Measurements from ENCODE around the gene HAUS5.

The HAUS5 gene

DNA sequence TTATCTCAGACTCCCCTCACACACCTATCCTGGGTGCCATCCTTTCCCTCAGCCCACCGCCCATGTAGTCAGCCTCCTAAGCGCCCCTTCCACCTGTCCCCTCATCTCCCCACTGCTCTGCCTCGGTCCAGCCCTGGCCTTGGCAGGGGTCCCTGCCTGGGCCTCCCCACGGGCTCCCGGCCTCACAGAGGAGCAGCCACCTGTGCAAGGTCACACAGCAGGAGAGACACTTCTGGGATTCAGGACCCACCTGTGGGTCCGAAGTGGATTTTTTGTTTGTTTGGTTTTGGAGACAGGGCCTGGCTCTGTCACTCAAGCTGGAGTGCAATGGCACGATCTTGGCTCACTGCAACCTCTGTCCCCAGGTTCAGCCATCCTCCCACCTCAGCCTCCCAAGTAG, 53.1 kb downstream of the HAUS5 start:
- Mint-ChIP-seq H3K4me1 (ENCODE audit: low read depth) (no peaks in the 10 kb centered on the region), H3K36me3 (ENCODE audit: low read depth) (peaks cover 29% of the 10 kb centered on the region), H3K27ac (no peak overlapping the region), H3K4me3 (no peak overlapping the region), H3K9me3 (no peaks in the 10 kb centered on the region), H3K27me3 (peaks cover 13% of the 10 kb centered on the region)

DNA sequence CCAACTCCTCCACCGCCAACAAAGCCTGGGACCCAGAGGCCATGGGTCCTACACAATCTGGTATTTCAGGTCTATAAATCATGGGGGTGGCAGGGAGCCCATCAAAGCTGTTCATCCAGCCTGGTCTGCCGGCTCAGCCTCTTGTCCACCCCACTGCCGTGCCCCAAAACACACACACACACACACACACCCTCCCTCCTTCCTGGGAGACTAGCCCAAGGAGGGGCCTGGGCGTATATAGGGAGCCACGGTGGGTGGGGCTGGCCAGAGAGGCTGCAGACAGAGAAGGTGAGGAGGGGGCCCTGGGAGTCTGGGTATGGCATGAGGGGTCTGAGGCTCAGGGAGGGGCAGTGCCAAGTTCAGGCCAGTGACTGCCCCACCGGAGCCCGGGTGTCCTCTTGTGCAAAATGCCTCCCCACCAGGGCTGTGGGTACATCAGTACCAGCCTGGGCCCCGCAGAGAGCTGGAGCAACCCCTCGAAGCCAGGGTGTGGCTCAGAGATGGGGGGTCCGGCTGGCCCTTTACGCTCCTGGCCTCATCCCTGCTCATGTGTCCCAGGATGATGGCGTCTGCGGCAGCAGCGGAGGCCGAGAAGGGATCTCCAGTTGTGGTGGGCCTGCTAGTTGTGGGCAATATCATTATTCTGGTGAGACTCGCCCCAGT, 53.8 kb downstream of the HAUS5 start, which contains the start of gene UPK1A:
UPK1A (plus strand) TSS at position 267 of the 663 bp plus-strand sequence; CDS start at position 563, 296 bp downstream.
- Mint-ChIP-seq H3K4me3 (no peak within 1 kb of the TSS), H3K27me3 (peaks cover 17% of the 10 kb centered on the region), H3K4me1 (ENCODE audit: low read depth) (no peaks in the 10 kb centered on the region), H3K27ac (no peak within 1 kb of the TSS), H3K36me3 (ENCODE audit: low read depth) (peaks cover 23% of the 10 kb centered on the region), H3K9me3 (no peaks in the 10 kb centered on the region)

DNA sequence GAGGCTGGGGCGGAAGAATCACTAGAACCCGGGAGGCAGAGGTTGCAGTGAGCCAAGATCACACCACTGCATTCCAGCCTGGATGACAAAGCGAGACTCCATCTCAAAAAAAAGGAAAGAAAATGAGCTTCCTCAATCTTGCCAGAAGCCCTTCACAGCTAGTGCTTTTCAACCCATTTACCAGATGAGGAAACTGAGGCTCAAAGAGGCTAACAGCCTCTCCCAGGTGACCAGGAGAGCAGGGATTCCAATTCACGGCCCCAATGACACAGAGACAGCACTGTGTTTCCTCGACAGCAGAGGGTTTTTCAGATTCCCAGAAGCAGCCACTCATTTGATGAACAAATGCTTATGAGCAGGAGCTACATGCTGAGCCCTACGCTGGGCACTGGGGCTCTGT, 57.0 kb downstream of the HAUS5 start:
- H3K27ac Mint-ChIP-seq = no peak overlapping the region
- H3K4me1 Mint-ChIP-seq (ENCODE audit: low read depth) = peaks cover 9% of the 10 kb centered on the region
- no peak overlapping the region for H3K4me3 Mint-ChIP-seq
- H3K9me3 Mint-ChIP-seq = no peaks in the 10 kb centered on the region
- no peaks in the 10 kb centered on the region for H3K36me3 Mint-ChIP-seq (ENCODE audit: low read depth)
- peaks cover 33% of the 10 kb centered on the region for H3K27me3 Mint-ChIP-seq

DNA sequence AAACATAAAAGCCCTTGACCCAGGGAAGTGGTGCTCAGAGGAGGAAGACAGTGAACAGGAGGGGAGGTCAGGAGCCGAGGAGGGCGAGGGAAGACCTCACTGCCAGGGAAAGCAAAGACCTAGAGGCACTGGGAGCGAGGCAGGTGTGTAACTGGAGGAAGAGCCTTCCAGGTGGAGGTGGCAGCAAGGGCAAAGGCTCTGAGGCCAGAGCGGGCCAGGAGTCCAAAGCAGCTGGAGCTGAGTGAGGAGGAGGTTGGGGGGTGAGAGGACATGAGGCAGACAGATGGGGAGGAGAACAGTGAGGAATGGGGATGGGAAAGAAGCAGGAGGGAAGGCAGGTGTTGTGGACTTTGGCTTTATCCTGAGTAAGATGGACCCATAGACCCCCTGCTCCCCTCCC, 57.4 kb downstream of the HAUS5 start:
- H3K27me3 Mint-ChIP-seq = peaks cover 35% of the 10 kb centered on the region
- no peaks in the 10 kb centered on the region for H3K9me3 Mint-ChIP-seq
- H3K4me1 Mint-ChIP-seq (ENCODE audit: low read depth) = peaks cover 9% of the 10 kb centered on the region
- no peaks in the 10 kb centered on the region for H3K36me3 Mint-ChIP-seq (ENCODE audit: low read depth)
- no peak overlapping the region for H3K4me3 Mint-ChIP-seq
- no peak overlapping the region for H3K27ac Mint-ChIP-seq

DNA sequence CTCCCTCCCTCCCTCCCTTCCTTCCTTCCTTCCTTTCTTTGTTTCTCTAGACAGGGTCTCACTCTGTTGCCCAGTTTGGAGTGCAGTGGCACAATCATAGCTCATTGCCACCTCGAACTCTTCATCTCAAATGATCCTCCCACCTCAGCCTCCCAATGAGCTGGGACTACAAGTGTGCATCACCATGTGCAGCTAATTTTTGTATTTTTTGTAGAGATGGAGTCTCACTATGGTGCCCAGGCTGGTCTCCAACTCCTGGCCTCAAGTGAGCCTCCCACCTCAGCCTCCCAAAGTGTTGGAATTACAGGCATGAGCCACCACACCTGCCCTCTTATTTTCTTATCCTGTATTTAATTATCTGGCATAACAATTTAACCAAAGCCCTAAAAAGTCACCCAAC, 58.2 kb downstream of the HAUS5 start:
- Mint-ChIP-seq H3K4me1 (ENCODE audit: low read depth) (peaks cover 9% of the 10 kb centered on the region), H3K36me3 (ENCODE audit: low read depth) (no peaks in the 10 kb centered on the region), H3K27me3 (peaks cover 35% of the 10 kb centered on the region), H3K9me3 (no peaks in the 10 kb centered on the region), H3K4me3 (no peak overlapping the region), H3K27ac (no peak overlapping the region)

DNA sequence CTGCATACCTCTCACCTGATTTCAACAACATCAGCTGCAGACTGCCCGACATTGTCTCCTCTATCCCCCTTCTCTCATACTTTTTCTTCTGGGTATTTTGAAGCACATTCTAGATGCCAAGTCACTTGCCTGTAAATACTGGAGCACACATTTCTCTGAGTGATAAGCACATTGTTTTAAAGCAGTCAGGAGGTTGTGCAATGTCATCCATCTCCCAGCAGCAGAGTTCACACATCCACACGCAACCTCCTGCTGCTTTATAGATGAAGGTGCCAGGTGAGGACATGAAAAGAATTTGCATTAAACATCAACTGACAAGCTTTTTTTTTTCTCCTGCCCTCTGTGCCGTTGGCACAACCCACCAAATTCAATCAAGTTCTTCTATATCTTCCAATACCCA, 59.3 kb downstream of the HAUS5 start:
- H3K27ac Mint-ChIP-seq = no peak overlapping the region
- H3K4me3 Mint-ChIP-seq = no peak overlapping the region
- H3K4me1 Mint-ChIP-seq (ENCODE audit: low read depth) = peaks cover 9% of the 10 kb centered on the region
- H3K27me3 Mint-ChIP-seq = peaks cover 39% of the 10 kb centered on the region
- no peaks in the 10 kb centered on the region for H3K36me3 Mint-ChIP-seq (ENCODE audit: low read depth)
- H3K9me3 Mint-ChIP-seq = no peaks in the 10 kb centered on the region

DNA sequence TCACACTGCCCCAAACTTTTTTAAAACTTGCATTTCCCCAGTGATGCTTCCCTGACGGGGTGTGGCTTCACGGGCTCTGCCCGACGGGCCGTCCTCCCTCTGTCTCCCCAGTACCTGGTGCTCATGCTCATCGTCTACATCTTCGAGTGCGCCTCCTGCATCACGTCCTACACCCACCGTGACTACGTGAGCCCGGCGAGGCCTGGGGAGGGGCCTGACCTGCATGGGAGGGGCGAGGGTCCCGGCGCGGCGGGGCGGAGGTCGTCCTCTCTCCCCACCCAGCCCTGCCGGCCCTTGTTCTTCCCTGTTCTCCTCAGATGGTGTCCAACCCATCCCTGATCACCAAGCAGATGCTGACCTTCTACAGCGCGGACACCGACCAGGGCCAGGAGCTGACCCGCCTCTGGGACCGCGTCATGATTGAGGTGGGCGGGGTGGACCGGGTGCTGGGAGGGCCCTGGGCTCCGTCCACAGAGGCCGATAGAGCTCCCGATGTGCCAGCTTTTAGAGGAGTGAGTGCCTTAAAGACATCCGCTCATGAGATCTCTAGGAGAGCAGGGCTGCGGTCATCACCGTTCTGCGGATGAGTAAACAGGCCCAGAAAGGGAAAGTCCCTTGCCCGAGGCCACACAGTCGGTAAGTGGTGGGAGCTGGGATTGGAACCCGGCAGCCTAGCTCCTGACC, 60.7 kb downstream of the HAUS5 start:
- Mint-ChIP-seq H3K4me1 (ENCODE audit: low read depth) (peaks cover 9% of the 10 kb centered on the region), H3K9me3 (no peaks in the 10 kb centered on the region), H3K36me3 (ENCODE audit: low read depth) (no peaks in the 10 kb centered on the region), H3K27ac (peak overlapping the region; percentile 52), H3K4me3 (peak overlapping the region; percentile 65), H3K27me3 (peaks cover 42% of the 10 kb centered on the region)
